ENCODE data around the gene CD200. TPM values are rescaled to one million over a fixed set of nuclear protein-coding genes. Genes with fewer than 3 reads are reported as not detected.

CD200 gene
- total and polyA plus RNA-seq, 2 experiments from 2014 or later: 51.9 to 65.0 TPM

DNA sequence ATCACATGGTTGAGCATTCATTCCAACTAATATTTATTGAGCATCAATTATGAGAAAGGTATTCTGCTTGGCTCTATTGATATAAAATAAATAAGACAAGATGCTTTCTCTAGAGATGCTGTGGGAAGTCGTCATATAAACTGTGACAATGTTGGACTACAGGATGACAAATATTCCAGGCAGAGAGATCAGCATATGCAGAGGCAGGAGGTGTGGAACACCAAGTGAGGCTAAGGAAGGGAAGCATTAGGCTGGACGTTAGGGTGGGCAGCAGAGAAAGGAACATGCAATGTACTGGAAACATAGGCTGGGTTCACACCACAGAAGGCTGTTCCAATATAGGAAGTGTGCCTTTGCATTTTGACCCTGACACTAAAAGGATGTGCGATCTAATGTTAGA, 38.6 kb downstream of the CD200 start:
- no peaks in the 10 kb centered on the region for H4K20me1 ChIP-seq (replicated peaks; ENCODE audit: insufficient read depth)

DNA sequence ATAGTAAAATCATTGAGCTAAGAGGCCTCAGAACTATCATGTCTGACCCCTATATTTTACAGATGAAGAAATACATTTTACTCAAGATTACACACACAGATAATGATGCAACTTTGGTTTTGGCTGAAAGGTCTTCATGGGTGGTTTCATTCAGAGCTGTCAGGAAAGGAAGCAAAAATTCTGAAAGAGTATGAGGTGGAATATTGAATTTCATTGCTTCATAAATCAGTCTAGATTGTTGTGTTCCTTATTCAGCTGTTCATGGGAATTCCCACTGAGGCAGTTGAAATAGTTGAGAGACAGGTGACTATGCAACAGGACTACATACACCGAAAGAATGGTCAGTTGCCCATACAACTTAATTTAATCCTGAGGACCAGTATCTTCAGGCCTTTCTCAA, 39.4 kb downstream of the CD200 start:
- Histone ChIP-seq H3K36me3 (ENCODE audit: insufficient read depth) (no peaks in the 10 kb centered on the region), H2AFZ (no peak overlapping the region), H3K27ac (ENCODE audit: low read depth) (no peak overlapping the region), H3F3A (replicated peaks; ENCODE audit: low read depth) (0 out of 2 replicates have a peak, but pooled peaks cover 5% of the 10 kb centered on the region), H3K79me2 (replicated peaks; ENCODE audit: insufficient read depth) (no peaks in the 10 kb centered on the region), H3K9me2 (ENCODE audit: insufficient read depth) (peaks cover 6% of the 10 kb centered on the region; the same call in 1 of the 2 replicates), H3K4me3 (no peak overlapping the region), H3K27me3 (ENCODE audit: insufficient read depth) (no peaks in the 10 kb centered on the region), H4K20me1 (replicated peaks; ENCODE audit: insufficient read depth) (no peaks in the 10 kb centered on the region), H3K4me2 (no peak overlapping the region), H3K4me1 (ENCODE audit: insufficient read depth) (peaks cover 5% of the 10 kb centered on the region; the same call in 1 of the 2 replicates)
- no peak overlapping the region for H3K27ac Mint-ChIP-seq
- H3K9me3 Mint-ChIP-seq: no peaks in the 10 kb centered on the region
- no peaks in the 10 kb centered on the region for H3K27me3 Mint-ChIP-seq (ENCODE audit: insufficient read depth, low read depth, poor library complexity)
- no peak overlapping the region for H3K4me3 Mint-ChIP-seq
- H3K4me1 Mint-ChIP-seq: peaks cover 12% of the 10 kb centered on the region
- ATAC-seq (no peak), DNase-seq (ENCODE audit: low spot score) (no peak)
- no peaks in the 10 kb centered on the region; the same call in 2 of the 3 replicates for H3K36me3 Mint-ChIP-seq (ENCODE audit: low read depth)
- TF ChIP-seq JUNB (IDR thresholded peaks at IDR 0.05; ENCODE audit: unreplicated experiment) (no peak), NANOG (IDR thresholded peaks at IDR 0.05; ENCODE audit: borderline replicate concordance) (no peak), EZH2phosphoT487 (IDR thresholded peaks at IDR 0.05; ENCODE audit: unreplicated experiment) (no peak), EZH2 (IDR thresholded peaks at IDR 0.05; ENCODE audit: low read depth, unreplicated experiment) (no peak), POLR2AphosphoS5 (IDR thresholded peaks at IDR 0.05; ENCODE audit: low read depth) (no peak)
- TF ChIP-seq, protein P1, sequence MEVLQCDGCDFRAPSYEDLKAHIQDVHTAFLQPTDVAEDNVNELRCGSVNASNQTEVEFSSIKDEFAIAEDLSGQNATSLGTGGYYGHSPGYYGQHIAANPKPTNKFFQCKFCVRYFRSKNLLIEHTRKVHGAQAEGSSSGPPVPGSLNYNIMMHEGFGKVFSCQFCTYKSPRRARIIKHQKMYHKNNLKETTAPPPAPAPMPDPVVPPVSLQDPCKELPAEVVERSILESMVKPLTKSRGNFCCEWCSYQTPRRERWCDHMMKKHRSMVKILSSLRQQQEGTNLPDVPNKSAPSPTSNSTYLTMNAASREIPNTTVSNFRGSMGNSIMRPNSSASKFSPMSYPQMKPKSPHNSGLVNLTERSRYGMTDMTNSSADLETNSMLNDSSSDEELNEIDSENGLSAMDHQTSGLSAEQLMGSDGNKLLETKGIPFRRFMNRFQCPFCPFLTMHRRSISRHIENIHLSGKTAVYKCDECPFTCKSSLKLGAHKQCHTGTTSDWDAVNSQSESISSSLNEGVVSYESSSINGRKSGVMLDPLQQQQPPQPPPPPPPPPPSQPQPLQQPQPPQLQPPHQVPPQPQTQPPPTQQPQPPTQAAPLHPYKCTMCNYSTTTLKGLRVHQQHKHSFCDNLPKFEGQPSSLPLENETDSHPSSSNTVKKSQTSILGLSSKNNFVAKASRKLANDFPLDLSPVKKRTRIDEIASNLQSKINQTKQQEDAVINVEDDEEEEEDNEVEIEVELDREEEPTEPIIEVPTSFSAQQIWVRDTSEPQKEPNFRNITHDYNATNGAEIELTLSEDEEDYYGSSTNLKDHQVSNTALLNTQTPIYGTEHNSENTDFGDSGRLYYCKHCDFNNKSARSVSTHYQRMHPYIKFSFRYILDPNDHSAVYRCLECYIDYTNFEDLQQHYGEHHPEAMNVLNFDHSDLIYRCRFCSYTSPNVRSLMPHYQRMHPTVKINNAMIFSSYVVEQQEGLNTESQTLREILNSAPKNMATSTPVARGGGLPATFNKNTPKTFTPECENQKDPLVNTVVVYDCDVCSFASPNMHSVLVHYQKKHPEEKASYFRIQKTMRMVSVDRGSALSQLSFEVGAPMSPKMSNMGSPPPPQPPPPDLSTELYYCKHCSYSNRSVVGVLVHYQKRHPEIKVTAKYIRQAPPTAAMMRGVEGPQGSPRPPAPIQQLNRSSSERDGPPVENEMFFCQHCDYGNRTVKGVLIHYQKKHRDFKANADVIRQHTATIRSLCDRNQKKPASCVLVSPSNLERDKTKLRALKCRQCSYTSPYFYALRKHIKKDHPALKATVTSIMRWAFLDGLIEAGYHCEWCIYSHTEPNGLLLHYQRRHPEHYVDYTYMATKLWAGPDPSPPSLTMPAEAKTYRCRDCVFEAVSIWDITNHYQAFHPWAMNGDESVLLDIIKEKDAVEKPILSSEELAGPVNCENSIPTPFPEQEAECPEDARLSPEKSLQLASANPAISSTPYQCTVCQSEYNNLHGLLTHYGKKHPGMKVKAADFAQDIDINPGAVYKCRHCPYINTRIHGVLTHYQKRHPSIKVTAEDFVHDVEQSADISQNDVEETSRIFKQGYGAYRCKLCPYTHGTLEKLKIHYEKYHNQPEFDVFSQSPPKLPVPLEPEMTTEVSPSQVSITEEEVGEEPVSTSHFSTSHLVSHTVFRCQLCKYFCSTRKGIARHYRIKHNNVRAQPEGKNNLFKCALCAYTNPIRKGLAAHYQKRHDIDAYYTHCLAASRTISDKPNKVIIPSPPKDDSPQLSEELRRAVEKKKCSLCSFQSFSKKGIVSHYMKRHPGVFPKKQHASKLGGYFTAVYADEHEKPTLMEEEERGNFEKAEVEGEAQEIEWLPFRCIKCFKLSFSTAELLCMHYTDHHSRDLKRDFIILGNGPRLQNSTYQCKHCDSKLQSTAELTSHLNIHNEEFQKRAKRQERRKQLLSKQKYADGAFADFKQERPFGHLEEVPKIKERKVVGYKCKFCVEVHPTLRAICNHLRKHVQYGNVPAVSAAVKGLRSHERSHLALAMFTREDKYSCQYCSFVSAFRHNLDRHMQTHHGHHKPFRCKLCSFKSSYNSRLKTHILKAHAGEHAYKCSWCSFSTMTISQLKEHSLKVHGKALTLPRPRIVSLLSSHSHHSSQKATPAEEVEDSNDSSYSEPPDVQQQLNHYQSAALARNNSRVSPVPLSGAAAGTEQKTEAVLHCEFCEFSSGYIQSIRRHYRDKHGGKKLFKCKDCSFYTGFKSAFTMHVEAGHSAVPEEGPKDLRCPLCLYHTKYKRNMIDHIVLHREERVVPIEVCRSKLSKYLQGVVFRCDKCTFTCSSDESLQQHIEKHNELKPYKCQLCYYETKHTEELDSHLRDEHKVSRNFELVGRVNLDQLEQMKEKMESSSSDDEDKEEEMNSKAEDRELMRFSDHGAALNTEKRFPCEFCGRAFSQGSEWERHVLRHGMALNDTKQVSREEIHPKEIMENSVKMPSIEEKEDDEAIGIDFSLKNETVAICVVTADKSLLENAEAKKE (CRISPR knock-in tag; IDR thresholded peaks at IDR 0.05): no peak
- TF ChIP-seq, protein P2, sequence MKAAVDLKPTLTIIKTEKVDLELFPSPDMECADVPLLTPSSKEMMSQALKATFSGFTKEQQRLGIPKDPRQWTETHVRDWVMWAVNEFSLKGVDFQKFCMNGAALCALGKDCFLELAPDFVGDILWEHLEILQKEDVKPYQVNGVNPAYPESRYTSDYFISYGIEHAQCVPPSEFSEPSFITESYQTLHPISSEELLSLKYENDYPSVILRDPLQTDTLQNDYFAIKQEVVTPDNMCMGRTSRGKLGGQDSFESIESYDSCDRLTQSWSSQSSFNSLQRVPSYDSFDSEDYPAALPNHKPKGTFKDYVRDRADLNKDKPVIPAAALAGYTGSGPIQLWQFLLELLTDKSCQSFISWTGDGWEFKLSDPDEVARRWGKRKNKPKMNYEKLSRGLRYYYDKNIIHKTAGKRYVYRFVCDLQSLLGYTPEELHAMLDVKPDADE (IDR thresholded peaks at IDR 0.05): no peak

More for the DNA sequence above, 38.6 kb downstream of the CD200 start:
- Histone ChIP-seq H3K27me3 (ENCODE audit: insufficient read depth) (no peaks in the 10 kb centered on the region), H3K27ac (ENCODE audit: low read depth) (no peak overlapping the region), H3F3A (replicated peaks; ENCODE audit: low read depth) (peaks cover 5% of the 10 kb centered on the region; the same call in 1 of the 2 replicates), H3K36me3 (ENCODE audit: insufficient read depth) (no peaks in the 10 kb centered on the region), H3K79me2 (replicated peaks; ENCODE audit: insufficient read depth) (no peaks in the 10 kb centered on the region), H3K9me2 (ENCODE audit: insufficient read depth) (peaks cover 6% of the 10 kb centered on the region; the same call in 1 of the 2 replicates), H3K4me3 (no peak overlapping the region), H2AFZ (no peak overlapping the region), H3K4me1 (ENCODE audit: insufficient read depth) (no peaks in the 10 kb centered on the region), H3K4me2 (no peak overlapping the region)
- Mint-ChIP-seq H3K4me3 (no peak overlapping the region), H3K36me3 (ENCODE audit: low read depth) (peaks cover under 1% of the 10 kb centered on the region; the same call in 2 of the 3 replicates), H3K4me1 (peaks cover 4% of the 10 kb centered on the region; the same call in 2 of the 3 replicates), H3K9me3 (no peaks in the 10 kb centered on the region), H3K27me3 (ENCODE audit: insufficient read depth, low read depth, poor library complexity) (no peaks in the 10 kb centered on the region), H3K27ac (no peak overlapping the region)
- DNase-seq (ENCODE audit: low spot score) (no peak), ATAC-seq (no peak)
- TF ChIP-seq, protein P3, sequence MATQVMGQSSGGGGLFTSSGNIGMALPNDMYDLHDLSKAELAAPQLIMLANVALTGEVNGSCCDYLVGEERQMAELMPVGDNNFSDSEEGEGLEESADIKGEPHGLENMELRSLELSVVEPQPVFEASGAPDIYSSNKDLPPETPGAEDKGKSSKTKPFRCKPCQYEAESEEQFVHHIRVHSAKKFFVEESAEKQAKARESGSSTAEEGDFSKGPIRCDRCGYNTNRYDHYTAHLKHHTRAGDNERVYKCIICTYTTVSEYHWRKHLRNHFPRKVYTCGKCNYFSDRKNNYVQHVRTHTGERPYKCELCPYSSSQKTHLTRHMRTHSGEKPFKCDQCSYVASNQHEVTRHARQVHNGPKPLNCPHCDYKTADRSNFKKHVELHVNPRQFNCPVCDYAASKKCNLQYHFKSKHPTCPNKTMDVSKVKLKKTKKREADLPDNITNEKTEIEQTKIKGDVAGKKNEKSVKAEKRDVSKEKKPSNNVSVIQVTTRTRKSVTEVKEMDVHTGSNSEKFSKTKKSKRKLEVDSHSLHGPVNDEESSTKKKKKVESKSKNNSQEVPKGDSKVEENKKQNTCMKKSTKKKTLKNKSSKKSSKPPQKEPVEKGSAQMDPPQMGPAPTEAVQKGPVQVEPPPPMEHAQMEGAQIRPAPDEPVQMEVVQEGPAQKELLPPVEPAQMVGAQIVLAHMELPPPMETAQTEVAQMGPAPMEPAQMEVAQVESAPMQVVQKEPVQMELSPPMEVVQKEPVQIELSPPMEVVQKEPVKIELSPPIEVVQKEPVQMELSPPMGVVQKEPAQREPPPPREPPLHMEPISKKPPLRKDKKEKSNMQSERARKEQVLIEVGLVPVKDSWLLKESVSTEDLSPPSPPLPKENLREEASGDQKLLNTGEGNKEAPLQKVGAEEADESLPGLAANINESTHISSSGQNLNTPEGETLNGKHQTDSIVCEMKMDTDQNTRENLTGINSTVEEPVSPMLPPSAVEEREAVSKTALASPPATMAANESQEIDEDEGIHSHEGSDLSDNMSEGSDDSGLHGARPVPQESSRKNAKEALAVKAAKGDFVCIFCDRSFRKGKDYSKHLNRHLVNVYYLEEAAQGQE (IDR thresholded peaks at IDR 0.05; ENCODE audit: unreplicated experiment): no peak
- no peak for TF ChIP-seq ZNF331 (CRISPR knock-in tag; IDR thresholded peaks at IDR 0.05; ENCODE audit: low read depth)
- no peak for TF ChIP-seq JUNB (IDR thresholded peaks at IDR 0.05; ENCODE audit: unreplicated experiment)
- no peak for TF ChIP-seq NANOG (IDR thresholded peaks at IDR 0.05; ENCODE audit: borderline replicate concordance)
- no peak for TF ChIP-seq STAT1 (IDR thresholded peaks at IDR 0.05; ENCODE audit: unreplicated experiment)
- no peak for TF ChIP-seq POLR2AphosphoS5 (IDR thresholded peaks at IDR 0.05; ENCODE audit: low read depth)
- no peak for TF ChIP-seq EZH2 (IDR thresholded peaks at IDR 0.05; ENCODE audit: low read depth, unreplicated experiment)
- no peak for TF ChIP-seq ZNF114 (CRISPR knock-in tag; IDR thresholded peaks at IDR 0.05)
